M059J (cell line): ENCODE measurements around the gene FAM234A. TPM values are rescaled to one million over a fixed set of nuclear protein-coding genes. Genes with fewer than 3 reads are reported as not detected.
"Not testable (repeated sequence)": the region's sequence is repeated elsewhere in the genome, so short reads cannot be mapped to it uniquely, and the experiment has no call there.

Source experiments
- DNase-seq: peaks from one replicate; pipeline ENCODE4 v3.0.0-alpha.2; 2012; ENCODE audit warnings: low read depth
- total RNA-seq: library from RNA; depleted of rRNA; stranded (reverse); fragments of >200 nt; shearing (Covaris generic); gene quantifications from 2 replicates; pipeline ENCODE4 v1.2.3, GENCODE V29; 2014

FAM234A gene
- total RNA-seq, 1 experiment from 2014 or later, result 166 TPM

- no peak for DNase-seq
These were observed 31.1 kb downstream of the FAM234A start for GRCh38 chr16:265711-266110.

- no peak for DNase-seq
These were observed 31.9 kb downstream of the FAM234A start for GRCh38 chr16:266258-267164.

GRCh38 chr16:267562-267961 lies 32.9 kb downstream of the FAM234A start:
- not testable (repeated sequence) for DNase-seq

GRCh38 chr16:268141-269053 lies 33.8 kb downstream of the FAM234A start:
- DNase-seq, result no peak

GRCh38 chr16:269061-269796 lies 34.6 kb downstream of the FAM234A start:
- no peak for DNase-seq

- DNase-seq, result no peak
These were observed 36.0 kb downstream of the FAM234A start for GRCh38 chr16:270381-271255.

- no peak for DNase-seq
These were observed 38.3 kb downstream of the FAM234A start for GRCh38 chr16:272633-273546.

- no peak for DNase-seq
These were observed 39.2 kb downstream of the FAM234A start for GRCh38 chr16:273547-274421.

- no peak for DNase-seq
These were observed 40.5 kb downstream of the FAM234A start for GRCh38 chr16:275041-275641.

GRCh38 chr16:275786-276232 lies 41.2 kb downstream of the FAM234A start, which contains the start of gene RGS11:
Gene RGS11, minus strand, starts transcription at chr16:275944. Its CDS starts 33 bp downstream, at chr16:275911.
- no peak for DNase-seq

GRCh38 chr16:276426-277077 lies 41.9 kb downstream of the FAM234A start:
- no peak for DNase-seq

- DNase-seq, result peak; percentile 78
These were observed 44.3 kb downstream of the FAM234A start for GRCh38 chr16:278863-279366.

- no peak for DNase-seq
These were observed 44.9 kb downstream of the FAM234A start for GRCh38 chr16:279531-279930.

- DNase-seq, result no peak
These were observed 45.4 kb downstream of the FAM234A start for GRCh38 chr16:280005-280460.

- no peak for DNase-seq
These were observed 45.9 kb downstream of the FAM234A start, which contains the start of gene ARHGDIG for GRCh38 chr16:280552-280951. Gene ARHGDIG, plus strand, starts transcription at chr16:280591. Its CDS starts 90 bp downstream, at chr16:280681.

- no peak for DNase-seq
These were observed 46.5 kb downstream of the FAM234A start for GRCh38 chr16:280991-281659.
